ENCODE measurements around the gene SRD5A1. TPM values are rescaled to one million over a fixed set of nuclear protein-coding genes. Genes with fewer than 3 reads are reported as not detected.

Gene SRD5A1
- total RNA-seq, 1 donor from 2014 or later: 47.2 TPM

DNA sequence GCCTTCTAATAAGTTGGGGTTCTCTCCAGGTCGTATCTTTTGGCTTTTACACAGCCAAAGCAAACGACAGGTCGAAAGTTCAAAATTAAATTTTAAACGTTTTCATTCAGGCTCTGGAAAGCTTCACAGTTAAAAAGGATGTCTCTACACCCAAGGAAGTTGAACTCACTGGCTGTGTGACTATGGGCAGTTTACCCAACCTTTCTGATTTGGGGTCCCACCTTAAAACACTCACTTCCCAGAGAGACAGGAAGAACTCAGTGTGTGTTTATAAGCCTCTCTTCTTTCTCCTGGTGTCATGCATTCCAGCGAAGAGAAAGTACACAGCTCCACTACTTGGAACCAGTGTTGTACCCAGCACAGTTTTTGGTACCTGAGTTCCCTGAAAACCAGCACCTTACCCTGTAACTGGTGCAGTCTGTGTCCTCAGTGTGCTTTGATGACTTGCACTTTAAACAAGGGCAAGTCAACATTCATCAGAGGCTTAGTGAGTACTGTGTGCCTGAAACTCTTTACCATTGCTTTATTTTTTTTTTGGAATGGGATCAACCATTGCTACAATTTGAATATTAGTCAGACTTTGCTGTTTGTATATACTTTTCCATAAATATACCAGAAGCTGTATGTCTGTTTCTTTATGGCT lies 1.7 kb downstream of the SRD5A1 start:
- Mint-ChIP-seq H3K4me3 (ENCODE audit: unreplicated experiment) (peak overlapping the region; percentile 87), H3K36me3 (ENCODE audit: unreplicated experiment) (no peaks in the 10 kb centered on the region), H3K9me3 (ENCODE audit: unreplicated experiment) (peaks cover 6% of the 10 kb centered on the region), H3K4me1 (ENCODE audit: low read depth, unreplicated experiment) (peaks cover 12% of the 10 kb centered on the region), H3K27ac (ENCODE audit: unreplicated experiment) (no peak overlapping the region), H3K27me3 (ENCODE audit: unreplicated experiment) (peaks cover 9% of the 10 kb centered on the region)
- TF ChIP-seq, protein P1, sequence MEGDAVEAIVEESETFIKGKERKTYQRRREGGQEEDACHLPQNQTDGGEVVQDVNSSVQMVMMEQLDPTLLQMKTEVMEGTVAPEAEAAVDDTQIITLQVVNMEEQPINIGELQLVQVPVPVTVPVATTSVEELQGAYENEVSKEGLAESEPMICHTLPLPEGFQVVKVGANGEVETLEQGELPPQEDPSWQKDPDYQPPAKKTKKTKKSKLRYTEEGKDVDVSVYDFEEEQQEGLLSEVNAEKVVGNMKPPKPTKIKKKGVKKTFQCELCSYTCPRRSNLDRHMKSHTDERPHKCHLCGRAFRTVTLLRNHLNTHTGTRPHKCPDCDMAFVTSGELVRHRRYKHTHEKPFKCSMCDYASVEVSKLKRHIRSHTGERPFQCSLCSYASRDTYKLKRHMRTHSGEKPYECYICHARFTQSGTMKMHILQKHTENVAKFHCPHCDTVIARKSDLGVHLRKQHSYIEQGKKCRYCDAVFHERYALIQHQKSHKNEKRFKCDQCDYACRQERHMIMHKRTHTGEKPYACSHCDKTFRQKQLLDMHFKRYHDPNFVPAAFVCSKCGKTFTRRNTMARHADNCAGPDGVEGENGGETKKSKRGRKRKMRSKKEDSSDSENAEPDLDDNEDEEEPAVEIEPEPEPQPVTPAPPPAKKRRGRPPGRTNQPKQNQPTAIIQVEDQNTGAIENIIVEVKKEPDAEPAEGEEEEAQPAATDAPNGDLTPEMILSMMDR (IDR thresholded peaks at IDR 0.05; ENCODE audit: partially characterized antibody, unreplicated experiment): no peak
- DNase-seq: no peak

DNA sequence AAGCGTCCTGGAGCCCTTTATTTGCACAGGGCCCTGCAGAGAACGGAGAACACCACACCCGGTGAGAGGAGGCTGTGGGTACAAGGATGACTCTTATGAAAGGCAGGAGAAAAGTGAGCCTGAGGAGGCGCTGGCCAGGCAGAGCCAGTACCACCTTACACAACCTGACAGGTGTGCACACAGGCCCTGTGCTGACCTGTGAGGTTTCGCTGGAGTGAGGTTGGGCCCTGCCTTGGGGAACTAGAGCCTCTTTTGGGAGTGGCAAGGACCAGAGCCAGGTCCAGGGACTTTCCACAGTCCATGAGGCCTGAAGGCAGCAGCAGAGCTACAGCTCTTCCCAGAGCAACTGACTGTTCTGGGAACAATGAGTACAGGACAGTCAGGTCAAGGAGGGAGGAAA lies 3.1 kb downstream of the SRD5A1 start:
- Mint-ChIP-seq H3K9me3 (ENCODE audit: unreplicated experiment) (peaks cover 6% of the 10 kb centered on the region), H3K36me3 (ENCODE audit: unreplicated experiment) (no peaks in the 10 kb centered on the region), H3K27ac (ENCODE audit: unreplicated experiment) (peak overlapping the region; percentile 67), H3K4me3 (ENCODE audit: unreplicated experiment) (no peak overlapping the region), H3K4me1 (ENCODE audit: low read depth, unreplicated experiment) (peaks cover 9% of the 10 kb centered on the region), H3K27me3 (ENCODE audit: unreplicated experiment) (peaks cover 9% of the 10 kb centered on the region)
- TF ChIP-seq, protein P1 (IDR thresholded peaks at IDR 0.05; ENCODE audit: partially characterized antibody, unreplicated experiment): no peak
- DNase-seq: no peak

DNA sequence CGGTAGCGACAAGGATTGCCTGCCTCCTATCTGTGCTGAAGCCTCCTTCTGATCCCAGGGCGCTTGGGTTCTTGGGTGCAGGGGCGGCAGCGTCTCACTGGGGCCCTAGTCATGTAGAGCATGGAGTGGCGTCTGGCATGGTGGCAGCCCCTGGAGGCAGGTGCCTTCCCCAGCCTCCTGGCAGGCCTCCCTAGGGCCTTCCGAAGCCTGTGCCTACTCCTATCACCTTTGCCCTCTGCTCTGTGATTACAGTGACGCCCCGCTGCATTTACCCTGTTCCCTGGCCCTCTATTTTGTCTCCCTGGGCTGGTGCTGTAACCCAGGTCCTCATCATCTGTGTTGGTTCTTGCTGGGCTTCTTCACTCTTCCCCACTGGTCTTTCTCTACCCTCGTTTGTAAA lies 3.8 kb downstream of the SRD5A1 start:
- Mint-ChIP-seq H3K4me1 (ENCODE audit: low read depth, unreplicated experiment) (peaks cover 7% of the 10 kb centered on the region), H3K4me3 (ENCODE audit: unreplicated experiment) (no peak overlapping the region), H3K27me3 (ENCODE audit: unreplicated experiment) (peaks cover 9% of the 10 kb centered on the region), H3K9me3 (ENCODE audit: unreplicated experiment) (peaks cover 6% of the 10 kb centered on the region), H3K27ac (ENCODE audit: unreplicated experiment) (no peak overlapping the region), H3K36me3 (ENCODE audit: unreplicated experiment) (no peaks in the 10 kb centered on the region)
- no peak for DNase-seq
- TF ChIP-seq, protein P1 (IDR thresholded peaks at IDR 0.05; ENCODE audit: partially characterized antibody, unreplicated experiment): no peak

DNA sequence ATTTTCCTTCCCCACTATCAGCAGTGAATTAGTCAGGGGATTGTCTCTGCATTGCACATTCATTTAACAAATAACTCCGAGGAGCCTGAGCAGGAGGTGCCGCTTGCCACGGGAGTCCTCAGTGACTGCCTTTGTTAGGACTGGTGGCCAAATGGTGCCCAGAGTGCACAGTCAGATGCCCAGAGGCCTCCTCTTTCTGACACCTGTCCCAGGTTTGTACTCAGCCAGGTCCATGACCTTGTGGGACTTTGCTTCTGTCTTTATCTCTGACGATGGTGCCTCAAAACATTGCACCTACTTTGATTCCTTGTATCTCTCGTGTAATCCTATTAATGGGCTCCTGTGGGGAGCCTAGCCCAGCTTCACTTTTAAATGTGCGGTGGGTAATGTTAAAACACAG lies 4.3 kb downstream of the SRD5A1 start:
- Mint-ChIP-seq H3K27ac (ENCODE audit: unreplicated experiment) (no peak overlapping the region), H3K36me3 (ENCODE audit: unreplicated experiment) (no peaks in the 10 kb centered on the region), H3K27me3 (ENCODE audit: unreplicated experiment) (peaks cover 6% of the 10 kb centered on the region), H3K4me1 (ENCODE audit: low read depth, unreplicated experiment) (peaks cover 4% of the 10 kb centered on the region), H3K9me3 (ENCODE audit: unreplicated experiment) (peaks cover 2% of the 10 kb centered on the region), H3K4me3 (ENCODE audit: unreplicated experiment) (no peak overlapping the region)
- no peak for DNase-seq
- TF ChIP-seq, protein P1 (IDR thresholded peaks at IDR 0.05; ENCODE audit: partially characterized antibody, unreplicated experiment): no peak

DNA sequence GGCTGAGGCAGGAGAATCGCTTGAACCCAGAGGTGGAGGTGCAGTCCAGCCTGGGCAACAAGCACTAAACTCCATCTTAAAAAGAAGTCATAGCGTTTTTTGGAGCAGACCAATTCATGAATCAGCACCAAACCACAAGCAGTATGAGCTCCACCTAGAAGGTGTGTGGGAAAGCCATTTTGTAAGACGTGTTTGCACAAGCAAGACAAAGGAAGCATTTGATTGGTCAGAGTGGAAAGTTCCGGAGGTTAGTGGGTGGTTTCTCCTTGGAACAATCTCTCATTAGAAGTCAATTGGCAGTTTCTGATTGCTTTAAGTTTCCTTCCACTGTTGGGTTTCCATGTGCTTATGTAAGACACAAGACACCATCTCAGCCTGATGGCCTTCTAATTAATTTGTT lies 5.0 kb downstream of the SRD5A1 start:
- Mint-ChIP-seq H3K9me3 (ENCODE audit: unreplicated experiment) (peaks cover 2% of the 10 kb centered on the region), H3K27ac (ENCODE audit: unreplicated experiment) (no peak overlapping the region), H3K36me3 (ENCODE audit: unreplicated experiment) (no peaks in the 10 kb centered on the region), H3K27me3 (ENCODE audit: unreplicated experiment) (peaks cover 6% of the 10 kb centered on the region), H3K4me3 (ENCODE audit: unreplicated experiment) (no peak overlapping the region), H3K4me1 (ENCODE audit: low read depth, unreplicated experiment) (peaks cover 4% of the 10 kb centered on the region)
- no peak for DNase-seq
- TF ChIP-seq, protein P1 (IDR thresholded peaks at IDR 0.05; ENCODE audit: partially characterized antibody, unreplicated experiment): no peak
